ENCODE results near the gene AIG1.

Gene AIG1

DNA sequence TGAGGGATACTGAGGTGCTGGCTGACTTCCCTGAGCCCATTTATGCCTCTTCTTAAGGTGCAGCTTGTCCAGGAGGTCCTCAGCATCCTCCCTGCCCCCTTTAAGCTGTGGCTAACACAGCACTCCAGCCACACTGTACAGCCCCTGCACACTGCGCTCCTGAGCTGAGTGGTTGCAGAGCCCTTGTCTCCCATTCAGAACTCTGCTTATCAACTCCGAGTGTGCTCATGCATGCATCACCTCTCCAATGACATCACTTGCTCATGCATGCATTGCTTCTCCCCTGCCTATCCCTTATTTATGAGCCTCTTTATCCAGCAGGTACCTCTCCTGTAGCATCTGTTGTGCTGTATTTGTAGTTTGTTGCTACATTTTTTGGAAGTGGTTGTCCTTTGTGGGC is 124.6 kb downstream of the AIG1 start:
- no peaks in the 10 kb centered on the region for H3K4me1 Mint-ChIP-seq
- no peaks in the 10 kb centered on the region for H3K27me3 Mint-ChIP-seq
- CTCF ChIA-PET, result interaction anchor here (0.6 kb wide), 1 partner anchor 513 kb away, joined by 4 read pairs; no protein-coding TSS in a partner anchor

DNA sequence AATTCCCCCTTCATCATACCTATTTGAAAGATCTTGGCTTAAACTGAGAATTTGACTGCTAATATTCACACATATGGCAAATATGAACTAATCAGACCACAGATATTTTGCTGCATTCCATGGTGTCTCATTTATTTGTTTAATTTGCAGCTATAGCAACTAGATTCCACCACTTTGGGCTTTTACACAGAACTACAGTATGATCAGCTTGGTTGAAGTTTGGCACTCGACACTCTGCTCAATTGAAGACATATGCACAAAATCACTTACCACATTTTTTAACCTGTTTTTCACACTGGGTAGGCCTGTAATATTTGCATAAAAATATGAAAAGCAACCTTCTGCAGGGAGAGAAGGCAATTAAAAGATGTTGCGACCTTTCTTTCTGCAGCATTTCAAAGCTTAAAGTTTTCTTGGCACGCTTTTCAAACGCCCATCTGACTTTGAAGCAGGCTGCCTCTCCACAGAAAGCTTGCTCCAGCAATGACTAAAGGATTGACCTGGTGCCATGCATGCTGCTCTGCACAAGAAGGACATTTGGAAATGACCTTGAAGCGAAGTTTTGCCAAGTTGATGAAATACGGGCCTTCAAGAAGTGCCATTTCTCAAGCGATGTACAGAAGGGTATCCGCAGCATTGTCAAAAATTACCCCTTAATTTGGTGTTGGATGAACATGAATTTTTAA is 126.7 kb downstream of the AIG1 start:
- Mint-ChIP-seq H3K9me3 (no peaks in the 10 kb centered on the region), H3K4me3 (no peak overlapping the region), H3K27ac (no peak overlapping the region), H3K27me3 (no peaks in the 10 kb centered on the region), H3K36me3 (no peaks in the 10 kb centered on the region), H3K4me1 (no peaks in the 10 kb centered on the region)
- no peak for DNase-seq
- CTCF ChIA-PET, result interaction anchor here (1.1 kb wide), 1 partner anchor 10 kb away, joined by 3 read pairs; no protein-coding TSS in a partner anchor

More for the DNA sequence above, 124.6 kb downstream of the AIG1 start:
- Mint-ChIP-seq H3K36me3 (no peaks in the 10 kb centered on the region), H3K4me3 (no peak overlapping the region), H3K27ac (no peak overlapping the region), H3K9me3 (no peaks in the 10 kb centered on the region)
- no peak for DNase-seq

DNA sequence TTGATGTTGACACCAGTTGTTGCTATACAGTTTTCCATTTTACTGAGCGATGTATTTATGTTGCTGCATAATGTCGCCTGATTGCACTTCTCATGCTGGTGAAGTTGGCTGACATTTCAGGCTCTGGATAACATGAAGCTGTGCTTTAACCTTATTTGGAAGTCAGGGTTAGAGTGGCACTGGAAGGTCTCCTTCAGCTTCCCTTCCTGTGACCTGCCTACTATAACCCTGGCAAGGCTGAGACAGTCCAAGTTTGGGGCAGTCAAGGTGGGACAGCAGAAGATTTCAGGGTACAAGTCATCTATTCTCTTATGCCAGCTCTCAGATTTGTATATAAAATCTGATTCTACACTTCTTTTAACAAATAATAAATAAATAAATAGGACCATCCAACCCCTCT is 127.6 kb downstream of the AIG1 start:
- Mint-ChIP-seq H3K27ac (no peak overlapping the region), H3K4me1 (no peaks in the 10 kb centered on the region), H3K4me3 (no peak overlapping the region), H3K9me3 (no peaks in the 10 kb centered on the region), H3K27me3 (no peaks in the 10 kb centered on the region), H3K36me3 (no peaks in the 10 kb centered on the region)
- CTCF ChIA-PET, result no interaction called here
- no peak for DNase-seq

DNA sequence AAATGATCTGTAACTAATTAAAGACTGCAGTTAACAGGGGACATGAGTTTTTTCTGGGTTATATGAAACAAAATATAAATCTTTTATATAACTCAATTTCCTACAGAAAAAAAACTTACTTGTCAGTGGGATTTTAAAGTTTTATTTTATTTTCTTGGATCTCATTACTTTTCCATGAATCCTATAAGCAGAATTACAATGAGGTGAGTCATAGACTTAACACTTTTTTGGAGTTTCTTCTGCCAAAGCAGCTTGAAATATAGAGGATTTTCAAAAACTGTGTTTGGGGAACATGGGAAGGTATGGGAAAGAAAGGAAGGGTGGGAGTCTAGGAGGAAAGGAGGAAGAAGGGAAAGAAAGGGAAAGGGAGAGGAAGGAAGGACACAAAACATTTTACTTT is 130.7 kb downstream of the AIG1 start:
- H3K27me3 Mint-ChIP-seq, result no peaks in the 10 kb centered on the region
- no peak overlapping the region for H3K4me3 Mint-ChIP-seq
- no peaks in the 10 kb centered on the region for H3K36me3 Mint-ChIP-seq
- H3K27ac Mint-ChIP-seq, result no peak overlapping the region
- no peak for DNase-seq
- no peaks in the 10 kb centered on the region for H3K9me3 Mint-ChIP-seq
- no peaks in the 10 kb centered on the region for H3K4me1 Mint-ChIP-seq
- CTCF ChIA-PET, result no interaction called here

DNA sequence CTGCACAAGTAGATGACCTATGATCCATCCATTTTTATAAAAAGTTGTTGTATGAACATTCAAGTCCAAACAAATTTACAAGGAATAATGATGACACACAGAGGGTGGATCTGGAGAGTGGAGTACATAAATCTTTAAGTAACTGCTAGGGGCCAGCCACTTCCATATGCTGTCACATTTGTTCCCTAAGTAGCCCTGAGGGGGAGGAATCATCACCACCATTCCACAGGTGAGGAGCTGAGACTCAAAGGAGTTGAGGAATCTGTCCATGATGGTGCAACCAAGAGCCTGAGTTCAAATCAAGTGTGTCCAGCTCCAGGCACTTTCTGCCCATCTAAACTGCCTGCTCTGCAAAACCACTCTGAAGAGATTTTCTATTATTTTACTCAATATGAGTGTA is 132.1 kb downstream of the AIG1 start:
- Mint-ChIP-seq H3K36me3 (no peaks in the 10 kb centered on the region), H3K4me3 (no peak overlapping the region), H3K4me1 (no peaks in the 10 kb centered on the region), H3K27me3 (no peaks in the 10 kb centered on the region), H3K27ac (no peak overlapping the region), H3K9me3 (no peaks in the 10 kb centered on the region)
- CTCF ChIA-PET, result interaction anchor here (1.0 kb wide), 1 partner anchor 18 kb away, joined by 3 read pairs; no protein-coding TSS in a partner anchor
- DNase-seq, result no peak

DNA sequence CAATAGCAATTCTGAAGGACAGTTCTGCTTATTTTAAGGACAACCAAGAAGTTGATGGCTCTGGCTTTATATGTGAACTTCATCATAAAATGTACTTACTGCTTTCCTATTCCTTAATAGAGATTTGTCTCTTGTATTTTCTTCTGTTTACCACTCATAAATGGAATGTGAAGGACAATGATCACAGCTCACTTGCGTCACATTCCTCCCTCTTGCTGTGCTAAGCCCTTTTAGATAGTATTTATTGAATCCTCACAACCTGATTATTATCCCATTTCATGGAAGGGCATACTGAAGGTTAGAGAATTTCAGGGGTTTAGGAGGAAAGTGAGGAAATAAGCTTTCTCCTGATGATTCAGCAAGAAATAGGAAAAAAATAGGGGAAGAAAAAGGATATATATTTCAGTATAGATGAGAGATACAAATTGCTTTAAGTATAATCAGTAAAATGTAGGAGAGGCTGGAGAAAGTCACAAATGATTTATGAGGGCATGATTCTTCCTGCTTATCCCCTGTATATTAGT is 132.9 kb downstream of the AIG1 start:
- Mint-ChIP-seq H3K4me1 (no peaks in the 10 kb centered on the region), H3K27me3 (no peaks in the 10 kb centered on the region), H3K9me3 (no peaks in the 10 kb centered on the region), H3K4me3 (no peak overlapping the region), H3K36me3 (no peaks in the 10 kb centered on the region), H3K27ac (no peak overlapping the region)
- no peak for DNase-seq
- CTCF ChIA-PET, result interaction anchor here (1.0 kb wide), 1 partner anchor 19 kb away, joined by 3 read pairs; no protein-coding TSS in a partner anchor

DNA sequence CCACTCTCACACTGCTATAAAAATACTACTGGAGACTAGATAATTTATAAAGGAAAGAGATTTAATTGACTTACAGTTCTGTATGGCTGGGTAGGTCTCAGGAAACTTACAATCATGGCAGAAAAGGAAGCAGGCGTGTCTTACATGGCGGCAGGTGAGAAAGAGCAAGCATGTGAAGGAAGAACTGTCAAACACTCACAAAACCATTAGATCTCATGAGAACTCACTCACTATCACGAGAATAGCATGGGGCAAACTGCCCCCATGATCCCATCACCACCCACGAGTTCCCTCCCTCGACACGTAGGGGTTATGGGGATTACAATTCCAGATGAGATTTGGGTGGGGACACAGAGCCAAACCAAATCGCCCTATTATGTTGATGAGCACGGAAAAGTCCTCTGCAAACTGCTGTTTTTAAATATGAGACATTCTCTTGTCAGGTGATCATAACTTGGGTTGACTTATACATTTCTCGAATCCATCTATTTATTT is 133.5 kb downstream of the AIG1 start:
- Mint-ChIP-seq H3K27ac (no peak overlapping the region), H3K4me3 (no peak overlapping the region), H3K9me3 (no peaks in the 10 kb centered on the region), H3K27me3 (no peaks in the 10 kb centered on the region), H3K36me3 (no peaks in the 10 kb centered on the region), H3K4me1 (no peaks in the 10 kb centered on the region)
- DNase-seq, result no peak
- CTCF ChIA-PET, result no interaction called here

DNA sequence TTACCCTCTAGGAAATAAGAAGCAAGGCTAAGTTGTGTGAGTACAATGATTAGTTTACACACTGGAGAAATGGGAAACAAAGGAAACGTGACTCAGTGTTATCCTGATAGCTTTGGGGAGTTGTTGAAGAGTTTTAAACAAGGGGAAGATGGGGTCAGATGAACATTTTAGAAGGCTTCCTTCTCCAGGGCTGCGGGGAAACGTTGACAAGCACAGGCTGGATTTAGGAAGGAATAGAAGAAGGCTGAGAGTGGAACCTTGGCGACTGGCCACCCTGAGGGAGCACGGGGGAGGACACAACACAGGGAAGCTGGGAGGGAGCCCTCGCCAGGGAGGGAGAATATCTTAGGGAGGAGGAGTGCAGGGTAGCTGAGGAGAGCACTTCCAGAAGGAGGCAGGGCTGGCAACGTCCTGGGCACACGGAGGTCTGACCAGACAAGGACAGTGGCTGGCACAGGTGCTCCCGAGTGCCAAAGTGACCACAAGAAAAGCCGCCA is 134.7 kb downstream of the AIG1 start:
- Mint-ChIP-seq H3K9me3 (no peaks in the 10 kb centered on the region), H3K4me3 (no peak overlapping the region), H3K4me1 (no peaks in the 10 kb centered on the region), H3K27me3 (no peaks in the 10 kb centered on the region), H3K27ac (no peak overlapping the region), H3K36me3 (no peaks in the 10 kb centered on the region)
- CTCF ChIA-PET, result no interaction called here
- no peak for DNase-seq

DNA sequence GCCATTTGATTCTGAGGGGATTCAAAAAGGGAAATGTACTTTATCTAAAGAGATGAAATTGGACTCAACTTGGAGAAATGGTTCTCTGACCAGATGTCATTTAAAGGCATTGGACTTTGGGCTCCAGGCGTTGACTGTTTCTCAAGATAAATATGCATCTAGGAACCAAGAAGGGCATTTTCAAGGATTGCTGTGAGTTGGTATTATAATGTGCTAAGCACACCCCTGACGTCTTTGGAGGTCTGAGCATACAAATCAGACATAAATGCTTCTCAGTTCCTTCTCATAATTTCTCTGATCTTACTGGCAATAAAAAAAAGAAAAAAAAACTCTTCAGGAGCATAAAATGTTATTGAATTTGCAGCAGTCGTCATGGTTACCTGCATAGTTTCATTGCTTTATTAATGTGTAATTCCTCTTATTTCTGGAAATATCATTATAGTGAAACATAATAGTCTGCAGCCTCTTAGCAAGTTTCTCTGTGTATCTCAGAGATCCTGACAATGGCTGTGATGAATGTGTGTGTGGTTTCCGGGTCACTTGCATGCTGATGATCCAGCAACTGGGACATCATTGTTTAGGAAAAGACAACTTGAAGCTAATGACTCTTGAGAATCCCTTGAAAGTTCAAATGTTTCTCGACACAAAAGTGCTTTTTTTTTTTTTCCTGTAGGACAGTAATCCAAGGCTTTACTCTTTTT is 136.0 kb downstream of the AIG1 start:
- CTCF ChIA-PET, result no interaction called here
- no peak for DNase-seq

DNA sequence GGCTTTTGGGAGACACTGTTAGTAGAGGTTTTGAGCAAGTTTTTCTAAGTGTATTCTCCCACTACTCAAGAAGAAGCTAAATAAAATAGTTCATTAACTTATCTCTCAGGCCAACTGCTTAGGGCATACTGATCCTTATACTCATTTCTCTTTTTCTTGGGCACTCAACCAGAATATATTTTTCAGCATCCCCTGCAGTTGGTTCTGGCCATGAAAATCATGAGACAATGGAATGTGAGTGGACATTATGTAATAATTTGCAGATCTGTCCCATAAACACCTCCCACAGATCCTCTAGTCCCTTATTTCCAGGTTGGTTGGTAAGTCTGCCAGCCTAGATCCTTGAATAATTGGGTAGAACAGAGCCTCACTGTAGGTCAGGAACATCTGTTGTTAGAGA is 136.7 kb downstream of the AIG1 start:
- Mint-ChIP-seq H3K4me3 (no peak overlapping the region), H3K27me3 (no peaks in the 10 kb centered on the region), H3K27ac (no peak overlapping the region), H3K4me1 (no peaks in the 10 kb centered on the region), H3K36me3 (no peaks in the 10 kb centered on the region), H3K9me3 (peaks cover 4% of the 10 kb centered on the region)
- DNase-seq, result no peak
- CTCF ChIA-PET, result no interaction called here

More for the DNA sequence above, 136.0 kb downstream of the AIG1 start:
- H3K27me3 Mint-ChIP-seq, result no peaks in the 10 kb centered on the region
- no peaks in the 10 kb centered on the region for H3K4me1 Mint-ChIP-seq
- no peak overlapping the region for H3K27ac Mint-ChIP-seq
- H3K9me3 Mint-ChIP-seq, result peaks cover 4% of the 10 kb centered on the region
- H3K4me3 Mint-ChIP-seq, result no peak overlapping the region
- no peaks in the 10 kb centered on the region for H3K36me3 Mint-ChIP-seq

DNA sequence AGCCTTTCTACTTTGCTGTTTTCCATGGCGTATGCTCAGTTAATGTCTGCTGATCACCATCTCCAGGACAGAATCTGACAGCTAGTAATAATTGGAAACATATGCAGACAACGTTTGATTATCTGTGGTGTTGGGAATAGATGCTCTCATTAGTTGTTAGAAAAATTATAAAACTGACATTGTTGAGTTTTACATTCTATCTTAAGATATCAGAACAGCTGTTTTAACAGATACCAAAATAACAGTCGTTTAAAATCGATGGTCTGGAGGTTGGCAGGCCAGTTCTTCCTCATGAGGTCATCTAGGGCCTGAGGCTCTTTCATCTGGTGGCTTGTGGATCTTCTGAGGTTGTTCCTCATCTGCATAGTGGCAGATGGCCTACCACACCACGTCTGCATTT is 137.6 kb downstream of the AIG1 start:
- no peak for DNase-seq
- CTCF ChIA-PET, result no interaction called here

DNA sequence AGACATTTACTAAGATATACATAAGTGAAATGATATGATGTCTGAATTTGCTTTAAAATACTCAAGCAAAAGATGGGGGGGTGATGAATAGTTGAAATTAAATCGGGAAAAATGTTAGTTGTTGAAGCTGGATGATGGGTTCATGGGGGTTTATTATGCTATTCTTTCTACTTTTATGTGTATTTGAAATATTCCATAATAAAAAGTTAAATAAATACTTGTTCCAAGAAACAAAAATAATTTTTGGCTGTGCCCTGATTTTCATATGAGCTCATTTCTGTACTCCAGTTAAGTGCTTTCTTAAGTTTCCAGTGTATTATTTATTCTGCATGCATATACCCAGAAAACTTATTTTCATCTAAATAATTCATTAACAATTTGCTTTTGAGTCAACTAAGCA is 138.6 kb downstream of the AIG1 start:
- DNase-seq, result no peak
- peaks cover 4% of the 10 kb centered on the region for H3K9me3 Mint-ChIP-seq
- no peaks in the 10 kb centered on the region for H3K36me3 Mint-ChIP-seq
- no peak overlapping the region for H3K27ac Mint-ChIP-seq
- no peaks in the 10 kb centered on the region for H3K4me1 Mint-ChIP-seq
- no peaks in the 10 kb centered on the region for H3K27me3 Mint-ChIP-seq
- H3K4me3 Mint-ChIP-seq, result no peak overlapping the region
- CTCF ChIA-PET, result no interaction called here

More for the DNA sequence above, 137.6 kb downstream of the AIG1 start:
- Mint-ChIP-seq H3K27me3 (no peaks in the 10 kb centered on the region), H3K4me1 (no peaks in the 10 kb centered on the region), H3K36me3 (no peaks in the 10 kb centered on the region), H3K9me3 (peaks cover 4% of the 10 kb centered on the region), H3K4me3 (no peak overlapping the region), H3K27ac (no peak overlapping the region)

DNA sequence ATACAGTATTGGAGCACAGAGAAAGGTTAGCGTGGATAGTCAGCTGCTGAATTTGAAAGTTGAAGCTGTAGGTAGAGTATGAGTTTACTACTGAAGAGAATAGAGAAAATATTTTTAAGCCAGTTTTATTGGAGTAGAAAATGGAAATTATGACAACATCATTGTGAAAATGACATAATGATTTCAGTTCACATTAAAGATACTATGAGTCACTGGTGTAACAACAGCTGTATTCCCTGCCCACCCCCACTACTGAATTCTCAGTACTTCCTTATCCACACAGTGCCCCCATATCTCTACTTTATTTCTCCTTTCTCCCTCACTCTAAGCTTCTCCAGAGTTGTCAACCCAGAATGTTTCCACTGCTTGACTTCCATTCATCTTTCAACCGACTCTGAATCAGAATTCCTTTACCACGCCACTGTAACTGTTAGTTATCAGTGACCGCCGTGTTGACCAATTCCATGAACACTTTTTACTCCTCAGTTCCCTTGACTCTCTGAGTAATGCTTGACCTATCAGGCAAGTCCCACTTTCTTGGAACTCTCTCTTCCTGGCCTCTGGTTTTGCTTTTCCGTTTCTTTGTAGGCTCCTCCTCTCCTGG is 139.6 kb downstream of the AIG1 start:
- CTCF ChIA-PET, result no interaction called here
- Mint-ChIP-seq H3K27me3 (no peaks in the 10 kb centered on the region), H3K9me3 (peaks cover 4% of the 10 kb centered on the region), H3K4me1 (no peaks in the 10 kb centered on the region), H3K27ac (no peak overlapping the region), H3K4me3 (no peak overlapping the region), H3K36me3 (no peaks in the 10 kb centered on the region)
- DNase-seq, result no peak

DNA sequence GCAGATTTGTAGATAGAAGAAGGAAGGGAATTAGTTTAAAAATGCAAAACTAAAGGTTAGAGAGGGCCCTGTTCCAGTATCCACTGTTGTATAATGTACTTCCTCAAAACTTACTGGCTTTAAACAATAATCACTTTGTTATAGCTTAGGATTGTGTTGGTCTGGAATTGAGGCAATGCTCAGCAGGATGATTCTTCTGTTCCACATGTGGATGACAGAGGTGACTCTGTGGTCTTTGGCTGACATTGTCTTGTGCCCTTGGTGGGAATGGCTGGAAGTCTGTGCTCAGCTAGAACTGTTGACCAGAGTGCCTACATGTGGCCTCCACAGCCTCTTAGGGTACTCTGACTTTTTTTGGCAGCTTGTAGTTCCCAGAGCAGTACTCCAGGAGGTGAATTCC is 143.4 kb downstream of the AIG1 start:
- H3K36me3 Mint-ChIP-seq, result no peaks in the 10 kb centered on the region
- no peak for DNase-seq
- H3K27me3 Mint-ChIP-seq, result no peaks in the 10 kb centered on the region
- H3K4me1 Mint-ChIP-seq, result no peaks in the 10 kb centered on the region
- no peak overlapping the region for H3K27ac Mint-ChIP-seq
- no peak overlapping the region for H3K4me3 Mint-ChIP-seq
- peaks cover 4% of the 10 kb centered on the region for H3K9me3 Mint-ChIP-seq
- CTCF ChIA-PET, result no interaction called here

All from activated naive CD4-positive, alpha-beta T cell treated with anti-CD3 and anti-CD28 coated beads, Interleukin-2, amount 10 ng/mL, durations not matched to agents 7 days and 5 days (primary cell).